Measurements from ENCODE around the gene PPFIBP1. TPM values are rescaled to one million over a fixed set of nuclear protein-coding genes. Genes with fewer than 3 reads are reported as not detected.
A peak's percentile ranks its signal among the peaks of the same experiment; 100 is the strongest.
"Not testable (repeated sequence)": the region's sequence is repeated elsewhere in the genome, so short reads cannot be mapped to it uniquely, and the experiment has no call there.

PPFIBP1 gene
- total RNA-seq, 1 donor from 2014 or later, result 102 TPM

GRCh38 chr12:27541031-27541719, 17.2 kb downstream of the PPFIBP1 start:
- peaks cover 7% of the 10 kb centered on the region for H3K9me3 Mint-ChIP-seq

DNA sequence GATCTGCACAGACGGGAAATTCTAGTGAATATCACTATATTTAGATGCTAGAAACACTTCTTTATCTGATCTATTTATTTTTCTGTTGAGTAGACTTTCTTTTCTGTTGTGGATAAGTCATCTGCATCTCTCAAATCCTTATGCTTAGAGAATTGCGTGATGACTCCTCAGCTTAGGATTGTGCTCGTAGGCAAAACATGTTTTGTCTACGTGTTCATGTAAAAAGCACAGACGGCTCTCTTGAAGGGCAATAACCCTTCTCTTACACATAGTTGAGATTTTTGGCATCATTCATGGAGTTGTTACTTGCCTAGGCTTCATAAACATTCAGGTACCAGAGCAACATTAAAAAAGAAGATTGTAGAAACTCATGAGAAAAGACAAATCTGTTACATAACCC, 18.6 kb downstream of the PPFIBP1 start:
- Mint-ChIP-seq H3K27me3 (ENCODE audit: low read depth) (no peaks in the 10 kb centered on the region), H3K4me1 (peaks cover 21% of the 10 kb centered on the region), H3K9me3 (peaks cover 5% of the 10 kb centered on the region), H3K36me3 (peaks cover 8% of the 10 kb centered on the region), H3K4me3 (no peak overlapping the region), H3K27ac (peak overlapping the region; percentile 57)
- DNase-seq (ENCODE audit: low spot score in 2 of 2, unreplicated experiment in 2 of 2), result no peak
- TF ChIP-seq, protein P1, sequence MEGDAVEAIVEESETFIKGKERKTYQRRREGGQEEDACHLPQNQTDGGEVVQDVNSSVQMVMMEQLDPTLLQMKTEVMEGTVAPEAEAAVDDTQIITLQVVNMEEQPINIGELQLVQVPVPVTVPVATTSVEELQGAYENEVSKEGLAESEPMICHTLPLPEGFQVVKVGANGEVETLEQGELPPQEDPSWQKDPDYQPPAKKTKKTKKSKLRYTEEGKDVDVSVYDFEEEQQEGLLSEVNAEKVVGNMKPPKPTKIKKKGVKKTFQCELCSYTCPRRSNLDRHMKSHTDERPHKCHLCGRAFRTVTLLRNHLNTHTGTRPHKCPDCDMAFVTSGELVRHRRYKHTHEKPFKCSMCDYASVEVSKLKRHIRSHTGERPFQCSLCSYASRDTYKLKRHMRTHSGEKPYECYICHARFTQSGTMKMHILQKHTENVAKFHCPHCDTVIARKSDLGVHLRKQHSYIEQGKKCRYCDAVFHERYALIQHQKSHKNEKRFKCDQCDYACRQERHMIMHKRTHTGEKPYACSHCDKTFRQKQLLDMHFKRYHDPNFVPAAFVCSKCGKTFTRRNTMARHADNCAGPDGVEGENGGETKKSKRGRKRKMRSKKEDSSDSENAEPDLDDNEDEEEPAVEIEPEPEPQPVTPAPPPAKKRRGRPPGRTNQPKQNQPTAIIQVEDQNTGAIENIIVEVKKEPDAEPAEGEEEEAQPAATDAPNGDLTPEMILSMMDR (IDR thresholded peaks at IDR 0.05; ENCODE audit: unreplicated experiment), result no peak

More at GRCh38 chr12:27541031-27541719, 17.2 kb downstream of the PPFIBP1 start:
- Mint-ChIP-seq H3K4me3 (no peak overlapping the region), H3K36me3 (peaks cover 16% of the 10 kb centered on the region), H3K27ac (peak overlapping the region; percentile 47), H3K4me1 (peaks cover 21% of the 10 kb centered on the region), H3K27me3 (ENCODE audit: low read depth) (no peaks in the 10 kb centered on the region)
- DNase-seq (ENCODE audit: low spot score in 2 of 2, unreplicated experiment in 2 of 2), result no peak
- TF ChIP-seq, protein P1 (IDR thresholded peaks at IDR 0.05; ENCODE audit: unreplicated experiment), result no peak

DNA sequence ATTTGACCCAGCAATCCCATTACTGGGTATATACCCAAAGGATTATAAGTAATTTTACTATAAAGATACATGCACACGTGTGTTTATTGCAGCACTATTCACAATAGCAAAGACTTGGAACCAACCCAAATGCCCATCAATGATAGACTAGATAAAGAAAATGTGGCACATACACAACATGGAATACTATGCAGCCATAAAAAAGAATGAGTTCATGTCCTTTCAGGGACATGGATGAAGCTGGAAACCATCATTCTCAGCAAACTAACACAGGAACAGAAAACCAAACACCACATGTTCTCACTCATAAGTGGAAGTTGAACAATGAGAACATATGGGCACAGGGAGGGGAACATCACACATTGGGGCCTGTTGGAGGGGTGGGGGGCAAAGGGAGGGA, 20.9 kb downstream of the PPFIBP1 start:
- not testable (repeated sequence) for H3K9me3 Mint-ChIP-seq; H3K36me3 Mint-ChIP-seq; H3K4me3 Mint-ChIP-seq; H3K27me3 Mint-ChIP-seq (ENCODE audit: low read depth); DNase-seq (ENCODE audit: low spot score in 2 of 2, unreplicated experiment in 2 of 2); H3K27ac Mint-ChIP-seq
- H3K4me1 Mint-ChIP-seq, result peaks cover 36% of the 10 kb centered on the region

DNA sequence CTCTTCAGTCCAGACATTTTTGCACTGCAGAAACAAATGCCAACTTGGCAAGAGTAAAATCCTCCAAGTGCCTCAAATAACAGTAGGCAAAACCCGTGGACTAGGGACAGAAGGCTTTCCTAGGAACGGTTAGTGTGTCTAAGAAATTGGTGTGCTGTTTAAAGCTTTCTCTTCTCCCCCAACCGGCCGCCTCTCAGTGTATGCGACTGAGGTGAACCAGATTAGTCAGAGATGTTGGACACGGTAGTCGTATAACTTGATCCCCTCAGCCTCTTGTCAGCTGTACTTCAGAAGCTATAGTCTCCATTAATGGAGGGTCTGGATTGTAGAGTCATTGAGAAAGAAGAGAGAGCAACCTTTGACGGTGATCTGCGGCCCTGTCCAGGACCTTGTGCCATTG, 21.7 kb downstream of the PPFIBP1 start:
- DNase-seq (ENCODE audit: low spot score in 2 of 2, unreplicated experiment in 2 of 2), result no peak
- Mint-ChIP-seq H3K4me3 (no peak overlapping the region), H3K36me3 (peaks cover 8% of the 10 kb centered on the region), H3K9me3 (peaks cover 5% of the 10 kb centered on the region), H3K27ac (no peak overlapping the region), H3K4me1 (peaks cover 44% of the 10 kb centered on the region), H3K27me3 (ENCODE audit: low read depth) (no peaks in the 10 kb centered on the region)
- TF ChIP-seq, protein P1 (IDR thresholded peaks at IDR 0.05; ENCODE audit: unreplicated experiment), result no peak

DNA sequence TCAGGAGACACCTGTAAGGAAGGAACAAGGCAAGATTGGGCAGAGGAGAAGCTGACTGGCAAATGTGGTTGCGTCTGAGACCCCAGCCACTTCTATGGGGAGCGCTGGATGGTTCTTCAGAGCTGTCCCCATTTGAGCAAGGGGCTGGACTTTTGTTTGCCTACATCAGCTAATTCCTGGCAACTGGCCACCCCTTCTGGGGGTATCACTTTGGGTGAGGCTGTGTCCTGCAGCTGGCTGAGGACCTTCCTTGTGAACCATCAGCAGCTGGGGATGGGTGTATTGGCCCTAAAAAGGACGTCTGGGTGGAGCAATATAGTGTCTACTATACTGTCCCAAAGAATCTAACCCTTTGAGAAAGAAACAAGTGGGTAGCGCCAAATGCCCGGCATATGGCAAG, 23.6 kb downstream of the PPFIBP1 start:
- no peak overlapping the region for H3K4me3 Mint-ChIP-seq
- peaks cover 8% of the 10 kb centered on the region for H3K36me3 Mint-ChIP-seq
- no peaks in the 10 kb centered on the region for H3K27me3 Mint-ChIP-seq (ENCODE audit: low read depth)
- peaks cover 42% of the 10 kb centered on the region for H3K4me1 Mint-ChIP-seq
- peaks cover 5% of the 10 kb centered on the region for H3K9me3 Mint-ChIP-seq
- TF ChIP-seq, protein P1 (IDR thresholded peaks at IDR 0.05; ENCODE audit: unreplicated experiment), result no peak
- DNase-seq (ENCODE audit: low spot score in 2 of 2, unreplicated experiment in 2 of 2), result no peak
- no peak overlapping the region for H3K27ac Mint-ChIP-seq

GRCh38 chr12:27548301-27549199, 24.5 kb downstream of the PPFIBP1 start:
- peaks cover 6% of the 10 kb centered on the region for H3K36me3 Mint-ChIP-seq
- TF ChIP-seq, protein P1 (IDR thresholded peaks at IDR 0.05; ENCODE audit: unreplicated experiment), result no peak
- no peak overlapping the region for H3K27ac Mint-ChIP-seq
- H3K4me1 Mint-ChIP-seq, result peaks cover 49% of the 10 kb centered on the region
- no peak for DNase-seq (ENCODE audit: low spot score in 2 of 2, unreplicated experiment in 2 of 2)
- H3K27me3 Mint-ChIP-seq (ENCODE audit: low read depth), result no peaks in the 10 kb centered on the region
- H3K4me3 Mint-ChIP-seq, result no peak overlapping the region
- peaks cover 5% of the 10 kb centered on the region for H3K9me3 Mint-ChIP-seq
